Cerebellar nuclear complex (tissue), 1 donor: ENCODE data around the gene KAZN.

Experiments
- DNase-seq, 2 experiments: peaks; one replicate each; lab custom pipeline; 2025; lab: John Stamatoyannopoulos, UW

Gene KAZN

DNA sequence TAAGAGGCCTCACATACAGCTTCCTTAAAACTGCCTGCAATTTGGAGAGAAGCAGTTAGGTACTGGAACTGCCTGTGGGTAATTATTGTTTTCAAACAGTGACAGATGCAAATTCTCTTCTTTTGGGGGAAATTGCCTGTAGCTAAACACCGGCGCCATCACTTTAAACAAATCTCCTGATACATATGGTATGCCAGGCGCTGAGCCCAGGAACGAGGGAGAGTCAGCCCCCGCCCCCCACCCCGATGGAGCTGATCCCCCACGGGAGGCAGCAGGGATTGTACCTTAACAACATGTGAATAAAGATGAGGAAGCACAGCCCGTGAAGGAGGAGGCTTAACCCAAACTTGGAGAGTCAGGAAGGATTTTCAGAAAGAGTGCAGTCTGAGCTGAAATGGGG is 562.1 kb downstream of the KAZN start:
- DNase-seq = no peak

DNA sequence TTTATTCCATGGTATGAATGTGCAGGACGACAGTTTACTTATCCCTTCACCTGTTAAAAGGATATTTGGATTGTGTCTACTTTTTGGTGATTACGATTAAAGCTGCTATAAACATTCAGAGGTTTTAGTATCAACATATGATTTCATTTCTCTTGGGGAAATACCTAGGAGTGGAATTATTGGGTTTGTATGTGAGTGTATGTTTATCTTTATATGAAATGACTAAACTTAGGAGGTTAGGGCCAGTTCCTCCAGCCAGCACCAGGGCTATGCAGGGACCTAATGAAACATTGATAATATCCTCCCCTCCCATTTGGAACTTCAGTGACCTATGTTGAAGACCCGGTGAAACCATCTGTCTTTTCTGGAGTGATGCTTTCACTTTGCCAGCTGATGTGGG is 568.9 kb downstream of the KAZN start:
- DNase-seq = no peak
